ENCODE results near the gene ACTR3C. TPM values are rescaled to one million over a fixed set of nuclear protein-coding genes. Genes with fewer than 3 reads are reported as not detected.

ACTR3C gene
- total RNA-seq, 4 donors from 2014 or later = 0.38 to 2.0 (median 0.58) TPM

- TF ChIP-seq CTCF (IDR thresholded peaks at IDR 0.05; ENCODE audit: low read depth) = no peak
Measured at GRCh38 chr7:150368884-150369747, 45.8 kb upstream of the ACTR3C start.

GRCh38 chr7:150368096-150368883, 44.9 kb upstream of the ACTR3C start, which contains the start of gene REPIN1:
REPIN1 (plus strand) TSS chr7:150368822; CDS start chr7:150369712, 890 bp downstream.
- TF ChIP-seq CTCF (IDR thresholded peaks at IDR 0.05; ENCODE audit: low read depth) = no peak

GRCh38 chr7:150367677-150368095, 44.3 kb upstream of the ACTR3C start:
- TF ChIP-seq CTCF (IDR thresholded peaks at IDR 0.05; ENCODE audit: low read depth) = no peak

- no peak for TF ChIP-seq CTCF (IDR thresholded peaks at IDR 0.05; ENCODE audit: low read depth)
Measured at GRCh38 chr7:150365673-150366398, 42.5 kb upstream of the ACTR3C start.

GRCh38 chr7:150365194-150365593, 41.8 kb upstream of the ACTR3C start:
- no peak for TF ChIP-seq CTCF (IDR thresholded peaks at IDR 0.05; ENCODE audit: low read depth)

- TF ChIP-seq CTCF (IDR thresholded peaks at IDR 0.05; ENCODE audit: low read depth) = no peak
Measured at GRCh38 chr7:150363872-150364271, 40.5 kb upstream of the ACTR3C start.
